Suppressor macrophage (primary cell): ENCODE data around the gene DOK3.

Experiments
- DNase-seq, 4 experiments: peaks; one replicate each; pipeline ENCODE4 v3.0.0-alpha.2; 2020 to 2022
- total RNA-seq, 17 experiments: gene quantifications; one replicate each; lab custom pipeline; 2026; ENCODE audit warnings: mixed read lengths in 6 of 17, inconsistent platforms in 3 of 17; lab: John Stamatoyannopoulos, UW

Gene DOK3, protein sequence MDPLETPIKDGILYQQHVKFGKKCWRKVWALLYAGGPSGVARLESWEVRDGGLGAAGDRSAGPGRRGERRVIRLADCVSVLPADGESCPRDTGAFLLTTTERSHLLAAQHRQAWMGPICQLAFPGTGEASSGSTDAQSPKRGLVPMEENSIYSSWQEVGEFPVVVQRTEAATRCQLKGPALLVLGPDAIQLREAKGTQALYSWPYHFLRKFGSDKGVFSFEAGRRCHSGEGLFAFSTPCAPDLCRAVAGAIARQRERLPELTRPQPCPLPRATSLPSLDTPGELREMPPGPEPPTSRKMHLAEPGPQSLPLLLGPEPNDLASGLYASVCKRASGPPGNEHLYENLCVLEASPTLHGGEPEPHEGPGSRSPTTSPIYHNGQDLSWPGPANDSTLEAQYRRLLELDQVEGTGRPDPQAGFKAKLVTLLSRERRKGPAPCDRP
- 2.5 to 134 (median 53.4) reads per million in 17 experiments for total RNA-seq

DNA sequence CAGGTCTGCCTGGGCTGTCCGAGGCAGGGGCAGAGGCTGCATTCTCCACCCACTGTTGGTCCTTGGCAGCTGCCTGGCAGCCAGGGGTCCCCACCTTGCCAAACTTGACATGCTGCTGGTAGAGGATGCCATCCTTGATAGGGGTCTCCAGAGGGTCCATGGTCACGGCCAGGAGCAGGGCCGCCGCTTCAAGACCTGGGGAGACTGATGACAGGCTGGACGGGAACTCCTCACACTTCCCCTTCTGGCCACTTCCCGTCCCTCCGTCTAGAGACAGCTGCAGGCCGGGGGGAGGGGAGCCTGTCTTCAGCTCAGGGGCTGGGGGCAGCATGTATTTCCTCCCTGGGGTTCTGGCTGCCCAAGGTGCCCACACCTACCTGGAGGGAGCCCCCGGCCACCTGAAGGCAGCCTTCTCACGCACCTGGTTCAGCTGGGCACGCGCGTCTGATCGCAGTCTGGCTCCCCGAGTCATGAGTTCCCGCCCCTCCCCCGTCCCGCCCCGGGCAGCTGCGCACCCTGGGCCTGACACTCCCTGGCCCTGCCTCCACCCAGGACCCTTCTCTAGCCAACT, at the start of gene DOK3:
DOK3 (minus strand) TSS at position 446 of the 571 bp plus-strand sequence; CDS start at position 160, 286 bp downstream.
- DNase-seq = peak; percentile 80 to 88 (median 86)

DNA sequence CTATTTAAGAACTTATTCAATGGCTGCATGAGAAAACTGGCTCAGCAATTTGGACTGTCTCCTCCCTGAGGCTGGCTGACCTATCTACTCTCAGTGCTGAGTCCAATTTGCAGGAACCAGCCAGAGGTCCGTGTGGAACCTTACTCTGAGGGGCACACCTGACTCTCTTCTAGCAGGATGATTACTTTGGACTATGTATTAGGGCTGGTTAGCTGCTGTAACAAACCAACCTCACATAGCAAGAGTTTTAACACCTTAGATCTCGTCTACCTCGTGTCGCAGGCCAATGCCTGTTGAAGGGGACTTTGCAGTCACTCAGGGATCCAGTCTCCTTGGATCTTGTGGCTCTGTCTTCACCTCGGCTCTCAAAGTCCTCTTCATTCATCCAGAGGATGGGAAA, 48.2 kb upstream of the DOK3 start:
- no peak for DNase-seq

DNA sequence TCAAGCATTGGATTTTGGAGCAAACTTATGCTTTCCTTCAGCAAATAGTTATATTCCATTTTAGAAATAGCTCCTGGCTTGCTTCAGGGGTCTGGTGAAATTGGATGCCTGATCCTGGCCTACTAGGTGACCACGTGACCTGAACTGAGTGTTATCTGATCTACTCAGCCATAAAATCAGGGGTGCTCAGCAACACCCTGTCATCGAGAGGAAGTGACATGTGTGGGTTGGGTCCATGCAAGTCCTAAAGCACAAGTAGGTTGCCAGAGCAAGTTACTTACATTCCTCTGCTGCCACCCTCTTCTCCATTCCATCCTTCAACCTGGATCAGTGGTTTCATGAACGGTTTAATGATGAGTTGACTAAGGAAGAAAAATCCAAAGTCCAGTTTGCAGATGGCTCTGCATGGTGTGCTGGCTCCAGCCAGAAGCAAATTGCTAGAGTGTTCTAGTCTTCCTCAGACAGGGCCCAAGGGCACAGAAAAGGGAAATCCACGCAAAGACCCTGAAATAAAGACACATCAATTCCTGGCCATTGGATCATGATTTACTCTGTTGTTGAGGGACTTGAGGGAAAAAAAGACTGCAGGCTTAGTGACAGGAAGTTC, 47.5 kb upstream of the DOK3 start:
- DNase-seq = peak in 2 of 4 experiments; percentile 29 to 34

DNA sequence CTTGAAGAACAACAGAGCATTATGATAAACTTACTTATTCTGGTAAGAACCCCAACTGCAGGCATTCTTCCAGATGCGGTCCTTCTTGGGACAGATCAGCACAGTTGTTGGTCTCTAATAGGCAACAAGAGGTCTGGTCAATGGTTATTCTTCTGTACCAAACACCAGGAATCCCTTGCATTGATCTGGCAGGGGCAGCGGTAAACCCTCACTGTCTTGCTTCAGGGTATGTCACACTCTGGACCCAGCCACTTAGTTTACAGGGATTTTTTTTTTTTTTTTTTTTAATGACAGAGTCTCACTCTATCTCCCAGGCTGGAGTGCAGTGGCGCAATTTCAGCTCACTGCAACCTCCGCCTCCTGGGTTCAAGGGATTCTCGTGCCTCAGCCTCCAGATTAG, 46.0 kb upstream of the DOK3 start:
- DNase-seq = no peak

DNA sequence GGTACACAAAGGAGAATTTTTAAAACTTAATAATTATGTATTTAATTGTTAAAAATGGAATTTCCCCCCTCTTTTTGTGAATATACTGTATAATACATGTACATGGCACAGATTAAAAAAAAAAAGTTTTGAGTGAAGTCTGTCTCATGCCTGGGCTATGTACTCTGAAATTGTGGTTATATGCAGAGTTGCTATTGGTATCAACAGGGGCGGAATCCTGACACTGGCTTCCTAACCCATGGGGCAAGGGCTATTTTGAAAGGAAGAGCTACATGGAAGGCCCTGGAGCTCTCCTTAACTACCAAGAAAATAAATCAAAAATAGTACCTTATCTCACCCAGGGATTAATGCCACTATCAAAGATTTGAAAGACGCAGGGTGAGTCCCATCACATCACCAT, 45.6 kb upstream of the DOK3 start:
- no peak for DNase-seq

DNA sequence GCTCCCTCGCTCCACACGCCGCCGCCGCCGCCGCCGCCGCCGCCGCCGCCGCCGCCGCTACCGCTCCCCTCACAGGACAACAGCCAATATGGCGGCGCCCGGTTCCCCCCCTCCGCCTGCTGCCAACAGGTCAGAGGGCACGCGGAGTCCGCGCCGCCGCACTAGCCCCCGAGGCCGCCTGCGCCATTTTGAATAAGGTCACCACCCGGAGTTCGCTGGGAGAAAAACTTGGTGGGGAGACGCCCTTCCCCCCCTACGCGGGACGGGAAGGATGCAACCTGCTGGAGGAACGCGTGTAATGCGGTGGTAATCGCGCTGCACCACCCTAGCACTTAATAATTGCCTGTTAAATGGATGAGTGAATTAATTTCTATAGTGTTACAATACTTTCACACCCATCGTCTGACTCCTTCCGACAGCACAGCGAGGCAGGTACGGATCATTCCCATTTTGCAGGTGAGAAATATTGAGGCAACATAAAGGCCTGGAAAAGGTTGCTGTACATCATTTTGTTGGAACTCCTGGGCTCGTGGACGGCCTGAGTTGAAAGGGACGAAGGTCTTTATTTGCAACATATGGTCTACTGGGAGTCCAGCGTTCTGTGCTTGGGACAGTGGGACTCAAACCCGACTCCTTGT, 45.0 kb upstream of the DOK3 start, which contains the start of gene FAM193B:
FAM193B (minus strand) TSS at position 90 of the 638 bp plus-strand sequence. CDS start 105 bp downstream, outside the sequence.
- peak; percentile 94 to 97 (median 95) for DNase-seq

DNA sequence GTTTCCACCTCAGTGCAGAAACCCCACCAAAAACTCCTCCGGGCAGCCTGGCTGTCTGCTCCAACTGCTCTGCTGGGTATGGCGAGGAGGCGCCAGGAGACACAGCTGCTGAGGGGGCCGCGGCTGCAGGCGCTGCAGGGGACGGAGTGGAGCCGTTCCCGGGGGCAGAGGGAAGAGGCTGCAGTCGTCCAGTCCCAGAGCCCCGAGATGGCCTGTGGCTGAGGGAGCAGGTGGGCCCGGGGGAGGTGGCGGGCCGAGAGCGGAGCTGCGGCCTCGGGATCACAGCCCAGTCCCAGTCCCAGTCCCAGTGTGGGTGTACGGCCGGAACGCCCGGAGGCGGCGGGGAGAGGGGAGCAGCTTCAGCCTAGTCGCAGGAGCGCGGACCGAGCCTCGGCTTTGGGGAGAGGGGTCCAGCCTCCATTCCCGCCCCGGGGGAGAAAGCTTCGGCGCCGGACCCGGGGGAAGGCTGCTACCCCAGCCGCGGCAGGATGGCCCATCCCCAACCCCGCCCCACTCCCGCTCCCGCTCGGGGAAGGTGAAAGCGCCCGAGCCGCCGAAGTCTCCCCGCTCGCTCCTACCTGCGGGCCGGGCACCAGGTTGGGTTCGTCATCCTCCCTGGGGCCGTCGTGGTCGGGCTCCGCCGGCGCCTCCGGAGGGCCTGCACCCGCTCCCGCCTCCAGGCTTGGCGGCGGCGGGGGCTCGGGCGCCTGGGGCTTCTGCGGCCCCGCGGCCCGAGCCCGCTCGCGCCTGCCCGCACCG, 44.2 kb upstream of the DOK3 start:
- DNase-seq = peak; percentile 14 to 68 (median 39)

DNA sequence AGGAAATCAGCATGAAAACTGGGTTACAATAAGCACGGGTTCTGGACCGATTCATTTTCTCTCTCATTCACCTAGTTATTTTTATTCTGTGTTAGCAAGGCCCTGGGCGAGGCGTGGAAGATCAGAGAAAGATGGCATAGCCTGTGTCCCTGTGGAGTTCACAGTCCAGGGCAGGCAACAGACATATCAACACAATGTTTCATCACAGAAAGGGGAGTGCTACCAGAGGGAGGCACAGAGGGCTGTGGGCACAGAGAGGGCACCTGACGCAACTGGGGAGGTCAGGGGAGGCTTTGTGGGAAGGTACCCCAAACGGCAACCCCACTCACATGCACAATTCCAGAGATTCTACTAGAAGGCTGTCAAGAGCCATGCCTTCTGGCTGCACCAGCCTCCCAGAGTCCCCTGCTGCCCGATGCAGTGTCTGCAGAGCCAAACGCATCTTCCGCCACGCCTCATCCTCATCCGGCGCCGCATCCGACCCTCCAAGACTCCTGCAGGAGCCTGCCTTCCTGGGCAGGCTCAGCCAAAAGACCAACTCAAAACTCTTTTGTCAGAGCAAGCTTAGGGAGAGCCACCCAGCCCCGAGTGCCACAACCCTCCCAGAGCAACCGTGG, 43.3 kb upstream of the DOK3 start:
- no peak for DNase-seq

DNA sequence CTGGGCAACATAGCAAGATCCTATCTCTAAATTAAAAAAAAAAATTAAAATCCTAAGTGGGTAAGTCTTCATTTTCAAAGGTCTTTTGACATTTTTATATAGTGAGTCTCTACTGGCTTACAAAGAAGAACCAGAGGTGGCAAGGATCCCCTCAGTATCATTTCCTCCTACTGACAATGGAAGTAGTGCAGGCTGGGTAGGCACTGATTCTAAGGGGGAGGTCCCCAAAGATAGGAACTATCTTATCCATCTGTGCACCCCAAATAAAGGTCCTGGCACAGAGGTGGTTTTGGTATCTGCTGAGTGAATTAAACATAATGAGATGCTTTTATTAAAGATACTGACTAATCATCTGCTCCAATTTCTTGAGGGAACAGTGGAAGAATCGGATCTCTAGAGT, 40.5 kb upstream of the DOK3 start:
- no peak for DNase-seq

DNA sequence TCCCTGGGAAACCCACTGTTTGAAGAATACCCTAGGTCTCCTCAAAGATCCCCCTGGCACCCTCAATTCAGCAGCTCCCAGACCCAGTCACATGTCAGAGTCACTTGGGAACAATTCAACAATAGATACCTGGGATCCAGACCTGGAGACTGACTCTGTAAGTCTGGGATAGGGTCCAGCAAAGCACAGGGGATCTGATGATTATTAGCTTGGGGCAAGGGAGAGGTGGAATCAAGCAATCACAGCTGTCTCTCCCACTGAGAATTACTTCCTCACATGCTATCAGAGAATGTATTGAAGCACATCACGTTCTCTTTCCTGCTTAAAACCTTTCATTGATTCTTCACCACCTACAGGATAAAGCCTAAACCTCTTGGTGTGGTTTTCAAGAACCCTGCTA, 38.9 kb upstream of the DOK3 start:
- no peak for DNase-seq

DNA sequence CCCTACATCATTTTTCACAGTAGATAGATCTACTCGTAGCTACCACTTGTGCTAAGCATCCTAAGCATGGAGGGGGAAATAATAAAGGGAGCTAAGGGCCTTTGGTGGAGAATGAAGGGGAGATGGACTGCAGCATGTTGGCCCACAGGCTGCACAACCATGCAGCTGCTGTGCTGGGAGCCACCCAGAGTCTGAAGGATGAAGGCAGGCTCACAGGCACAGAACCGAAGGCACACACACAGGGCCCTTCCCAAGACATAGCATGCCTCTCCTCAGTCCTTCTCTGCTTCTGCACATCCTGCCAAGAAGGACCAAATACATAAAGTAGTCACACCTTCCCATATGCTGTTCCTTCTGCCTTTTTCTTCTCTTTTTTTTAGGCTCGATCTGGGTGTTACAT, 38.1 kb upstream of the DOK3 start:
- DNase-seq = no peak

DNA sequence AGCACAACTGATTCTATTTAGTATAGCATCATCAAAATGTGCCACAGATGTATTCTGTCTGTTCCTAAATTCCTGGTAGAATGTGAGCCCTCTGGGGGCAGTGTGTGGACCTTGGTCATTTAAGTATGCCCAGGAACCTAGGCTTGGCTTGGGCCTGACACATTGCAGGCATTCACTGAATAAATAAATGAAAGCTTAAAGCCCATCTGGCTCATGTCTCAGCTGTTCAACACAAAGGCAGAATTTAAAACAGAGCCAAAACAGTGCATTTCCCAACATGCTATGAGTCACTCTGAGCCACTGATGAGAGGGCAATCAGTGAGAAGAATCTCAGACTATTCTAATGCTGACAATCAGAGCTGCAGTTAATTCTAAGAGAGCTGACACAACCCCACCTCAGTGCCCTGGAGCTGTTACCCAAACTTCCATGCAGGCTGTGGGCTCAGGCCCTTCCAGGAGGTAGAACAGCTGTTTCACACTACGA, 36.7 kb upstream of the DOK3 start:
- peak; percentile 65 to 84 (median 72) for DNase-seq

DNA sequence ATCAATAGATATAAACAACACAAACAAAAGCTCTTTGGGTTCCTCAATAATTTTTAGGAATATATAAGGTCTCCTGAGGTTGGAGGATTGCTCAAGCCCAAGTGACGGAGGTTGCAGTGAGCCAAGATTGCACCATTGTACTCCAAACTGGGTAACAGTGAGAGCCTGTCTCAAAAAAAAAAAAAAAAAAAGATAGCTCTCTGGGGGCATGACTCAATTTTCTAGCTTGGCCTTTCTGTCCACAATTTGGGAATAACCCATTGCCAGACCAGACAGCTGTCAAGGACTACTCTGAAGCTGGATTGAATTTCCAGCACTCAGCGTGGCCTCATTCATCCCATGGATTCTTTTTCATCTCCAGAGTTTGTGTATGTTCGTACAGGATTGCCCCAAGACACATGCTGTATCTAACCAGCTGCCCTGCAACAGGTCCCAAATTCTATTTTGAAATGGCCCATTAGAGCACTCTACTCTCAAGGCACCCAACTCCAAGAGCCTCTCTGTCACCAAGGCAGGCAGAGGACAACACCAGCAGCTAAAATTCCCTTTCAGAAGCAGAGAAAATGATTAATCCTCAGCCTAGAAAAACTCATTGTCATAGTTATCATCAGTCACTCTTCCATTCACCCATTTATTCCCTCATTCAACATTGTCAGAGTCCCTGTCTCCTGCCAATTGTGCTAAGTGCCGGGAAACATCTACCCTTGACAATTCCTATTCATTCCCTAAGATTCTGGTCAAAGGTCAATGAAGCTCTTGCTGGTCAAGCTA, 36.0 kb upstream of the DOK3 start:
- DNase-seq = peak; percentile 85 to 90 (median 88)

DNA sequence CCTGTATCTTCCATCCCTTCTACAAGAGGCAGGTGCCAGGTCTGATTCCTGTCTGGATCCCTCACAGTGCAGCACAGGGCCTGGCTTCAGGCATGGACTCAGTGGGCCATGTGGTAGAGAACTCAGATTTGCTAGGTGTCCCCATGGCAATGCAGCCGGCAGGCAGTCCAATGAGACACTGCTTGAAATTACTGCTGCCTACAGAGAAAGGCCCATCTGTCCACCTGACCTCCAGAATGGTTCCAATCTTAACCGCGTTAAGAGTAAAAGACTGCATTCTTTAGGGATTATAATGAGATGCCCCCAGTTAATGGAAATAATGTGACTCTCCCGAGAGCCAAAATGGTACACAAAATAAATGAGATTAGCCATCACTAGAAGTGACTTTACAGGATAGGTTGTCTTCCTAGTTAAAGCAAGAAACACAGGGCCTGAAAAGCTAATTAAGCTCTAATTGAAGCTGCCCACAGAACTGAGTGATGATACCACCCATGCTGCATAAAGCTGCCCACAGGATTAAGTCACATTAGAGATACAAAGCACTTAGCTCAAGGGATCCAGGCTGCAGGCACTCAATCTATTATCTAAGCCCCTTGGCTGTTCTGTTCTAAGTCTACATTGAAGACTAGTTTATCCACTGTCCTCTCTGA, 33.3 kb upstream of the DOK3 start:
- no peak for DNase-seq

DNA sequence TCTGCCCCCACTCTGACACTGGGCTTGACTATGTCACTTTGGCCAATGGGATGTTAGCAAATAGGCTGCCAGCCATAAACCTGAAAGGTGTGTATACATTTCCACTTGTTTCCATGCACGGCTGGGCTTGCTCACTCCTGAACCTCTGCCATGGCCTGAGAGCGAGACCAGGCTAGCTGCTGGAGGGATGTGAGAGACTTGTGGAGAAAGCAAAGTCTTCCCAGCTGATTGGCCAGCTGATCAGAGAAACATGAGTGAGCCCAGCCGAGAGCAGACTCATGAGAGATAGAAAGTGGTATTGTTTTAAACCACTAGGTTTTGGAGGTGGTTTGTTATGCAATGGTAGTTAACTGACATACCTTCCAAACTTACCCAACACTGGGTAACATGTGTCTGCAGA, 30.8 kb upstream of the DOK3 start:
- DNase-seq = no peak

DNA sequence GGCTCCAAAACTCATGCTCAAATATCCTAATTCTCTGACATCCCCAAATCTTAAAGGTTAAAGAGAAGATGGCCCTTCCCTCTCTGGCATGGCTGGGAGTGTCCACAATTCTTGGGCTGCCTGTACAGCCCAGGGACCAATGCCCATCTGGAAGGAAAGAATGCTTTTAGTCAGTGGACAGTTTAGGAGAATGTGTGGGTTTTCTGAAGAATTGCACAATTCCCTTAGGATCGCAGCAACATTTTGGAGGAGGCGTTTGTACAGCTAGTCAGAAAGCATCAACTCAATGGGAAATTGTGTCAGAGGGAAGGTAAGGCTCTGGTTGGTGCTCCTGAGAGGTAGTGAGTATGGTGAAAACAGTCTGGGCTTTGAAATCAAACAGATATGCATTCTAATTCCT, 29.8 kb upstream of the DOK3 start:
- peak in 1 of 4 experiments; percentile 17 for DNase-seq

DNA sequence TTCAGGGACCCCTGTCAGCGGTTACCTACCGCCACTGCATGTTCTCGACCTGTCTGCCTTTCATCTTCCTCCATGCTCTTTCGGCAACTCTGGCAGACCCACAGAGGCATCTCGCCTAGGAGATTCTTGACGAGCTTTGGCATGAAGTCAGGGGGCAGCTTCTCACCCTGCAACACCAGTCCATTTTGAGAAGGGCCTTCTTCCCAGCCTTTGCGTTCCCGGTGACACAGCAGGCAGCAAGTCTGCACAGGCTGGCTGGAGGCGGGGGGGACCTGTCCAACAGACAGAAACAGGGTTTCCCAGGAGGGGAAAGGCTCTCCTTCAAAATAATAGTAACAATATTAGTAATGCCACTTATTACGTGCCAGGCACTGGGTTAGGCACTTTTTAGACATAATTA, 29.2 kb upstream of the DOK3 start:
- no peak for DNase-seq

DNA sequence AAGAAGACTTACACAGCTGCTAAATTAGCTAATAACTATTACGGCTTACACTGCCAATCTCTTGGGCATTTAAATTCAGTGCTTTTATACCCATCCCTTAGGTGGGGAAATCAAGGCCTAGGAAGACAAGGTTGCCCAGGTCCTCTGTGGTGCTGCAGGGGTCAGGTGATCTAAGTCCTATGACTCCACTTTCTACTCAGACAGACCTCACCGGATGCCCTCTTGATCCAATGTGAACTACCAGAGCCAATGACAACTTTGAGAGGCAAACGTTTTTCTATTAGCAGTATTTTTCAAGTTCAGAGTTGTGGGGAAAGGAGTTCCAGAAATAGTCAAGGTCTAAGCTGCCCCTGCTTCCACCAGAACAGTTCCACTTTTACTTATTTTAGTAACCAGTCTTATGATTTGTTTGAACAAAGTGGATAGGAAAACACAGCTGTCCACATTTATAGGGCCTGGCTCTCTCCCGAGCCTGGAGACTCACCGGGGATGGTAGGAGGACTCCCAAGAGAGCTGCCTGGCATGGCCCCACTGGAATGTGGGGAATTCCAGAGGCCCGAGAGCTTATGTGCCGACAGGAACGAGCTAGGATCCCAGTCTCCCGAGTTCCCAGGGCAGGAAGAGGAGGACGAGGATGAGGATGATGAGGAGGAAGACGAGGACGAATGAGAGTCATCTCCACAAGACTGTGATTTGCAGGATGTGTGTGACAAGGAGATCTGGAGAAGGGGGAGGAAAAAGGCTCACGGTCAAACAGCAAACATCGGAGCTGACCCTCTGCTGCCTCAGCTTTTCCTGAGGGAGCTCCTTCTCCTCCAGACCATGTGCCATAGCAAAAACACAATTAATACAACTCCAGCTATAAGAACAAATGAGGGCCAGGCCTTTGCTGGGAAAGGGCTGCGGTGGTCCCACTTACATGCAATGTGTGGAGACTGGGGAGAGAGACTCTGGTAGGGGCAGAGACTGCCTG, 28.0 kb upstream of the DOK3 start:
- DNase-seq = no peak

DNA sequence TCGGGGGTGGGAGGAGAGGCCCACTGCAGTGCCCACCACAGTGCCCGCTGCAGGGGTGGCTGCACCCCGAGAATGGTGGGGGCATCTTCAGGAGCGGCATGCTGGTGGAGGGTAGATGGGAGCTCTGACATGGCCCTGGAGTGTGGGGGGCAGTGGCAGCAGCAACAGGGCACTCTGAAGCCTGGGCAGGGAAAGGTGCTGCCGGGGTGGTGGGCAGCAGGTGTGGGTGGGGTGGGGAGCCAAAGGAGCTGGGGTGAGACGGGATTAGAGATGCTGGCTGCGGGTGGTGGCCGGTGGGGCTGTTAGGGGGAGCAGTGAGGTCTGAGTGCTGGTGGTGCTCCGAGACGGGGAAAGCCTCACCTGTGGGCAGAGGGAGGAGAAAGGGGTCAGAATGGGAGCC, 26.8 kb upstream of the DOK3 start:
- DNase-seq = no peak
